ENCODE results near the gene CALD1.
"Not testable (repeated sequence)": the region's sequence is repeated elsewhere in the genome, so short reads cannot be mapped to it uniquely, and the experiment has no call there.

Gene CALD1

DNA sequence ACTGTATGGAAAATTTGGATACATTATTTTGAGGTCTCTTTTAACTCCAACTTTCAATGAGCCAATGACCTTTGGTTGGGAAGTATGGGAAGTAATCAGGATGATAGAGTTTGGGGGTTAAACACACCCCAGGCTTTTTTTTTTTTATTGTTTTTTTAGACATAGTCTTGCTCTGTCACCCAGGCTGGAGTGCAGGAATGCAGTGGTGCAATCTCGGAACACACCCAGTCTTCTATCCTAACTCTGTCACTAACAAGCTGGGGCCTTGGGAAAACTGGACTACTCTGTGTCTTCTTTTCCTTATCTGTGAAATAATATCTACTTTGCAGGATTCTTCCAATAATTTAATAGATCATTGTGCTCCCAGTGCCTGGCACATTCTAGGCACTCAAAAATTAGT lies 169.3 kb downstream of the CALD1 start:
- no peak for DNase-seq (ENCODE audit: low spot score)

DNA sequence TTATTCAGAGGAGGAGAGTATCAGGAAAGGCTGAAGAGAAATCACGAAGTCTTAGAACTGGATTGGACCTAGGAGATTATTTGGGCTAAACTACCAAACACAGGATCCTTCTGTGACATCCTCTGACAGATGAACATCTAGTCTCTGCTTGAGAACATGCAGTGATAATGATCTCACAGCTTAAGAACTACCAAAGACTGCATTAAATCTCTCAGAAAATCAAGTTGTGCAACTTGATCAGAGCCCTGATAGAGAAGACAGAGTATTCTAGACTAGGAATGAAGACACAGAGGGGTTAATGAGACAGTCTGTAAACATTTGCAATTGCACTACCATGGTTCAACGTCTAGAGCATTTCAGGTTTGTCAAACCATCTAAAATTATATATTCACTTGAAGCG lies 169.7 kb downstream of the CALD1 start:
- no peak for DNase-seq (ENCODE audit: low spot score)

DNA sequence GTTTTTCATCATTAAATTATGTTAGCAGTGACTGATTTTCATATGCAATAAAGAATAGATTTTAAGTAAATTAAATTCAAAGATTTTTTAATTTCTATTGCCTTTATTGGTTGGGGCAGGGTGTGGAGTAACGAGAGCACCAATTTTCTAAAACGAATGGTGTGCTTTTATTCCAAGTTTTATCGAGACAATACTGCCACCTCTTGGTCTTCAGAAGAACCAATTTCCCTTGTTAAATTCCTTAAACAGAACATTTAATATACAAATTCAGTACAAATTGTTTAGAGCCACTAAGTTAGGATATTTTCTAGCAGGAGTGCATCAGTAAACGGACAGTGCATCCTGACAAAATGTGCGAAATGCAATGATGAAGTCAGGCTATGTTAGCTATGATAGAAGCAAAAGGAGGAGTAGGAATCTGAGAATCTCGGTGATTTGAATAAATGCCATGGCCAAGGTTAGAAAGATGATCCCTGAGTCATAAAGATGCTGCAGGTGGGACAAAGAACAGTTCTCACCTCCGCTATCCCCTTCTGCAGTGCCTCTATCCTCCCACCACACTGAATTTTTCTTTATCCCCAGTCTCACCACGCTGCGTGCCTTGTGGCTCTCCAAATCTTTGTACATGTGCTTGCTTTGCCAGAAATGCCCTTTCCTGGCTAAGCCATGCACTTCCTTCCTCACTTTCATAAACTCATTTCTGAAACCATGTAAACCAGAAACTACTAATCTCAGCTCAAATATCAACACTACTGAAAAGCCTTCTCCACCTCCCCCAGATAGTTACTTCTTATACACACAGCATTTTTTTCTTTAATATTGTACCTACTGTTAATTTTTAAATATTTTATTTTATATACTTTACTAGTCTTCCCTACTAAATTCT lies 175.0 kb downstream of the CALD1 start:
- DNase-seq (ENCODE audit: low spot score), result no peak

DNA sequence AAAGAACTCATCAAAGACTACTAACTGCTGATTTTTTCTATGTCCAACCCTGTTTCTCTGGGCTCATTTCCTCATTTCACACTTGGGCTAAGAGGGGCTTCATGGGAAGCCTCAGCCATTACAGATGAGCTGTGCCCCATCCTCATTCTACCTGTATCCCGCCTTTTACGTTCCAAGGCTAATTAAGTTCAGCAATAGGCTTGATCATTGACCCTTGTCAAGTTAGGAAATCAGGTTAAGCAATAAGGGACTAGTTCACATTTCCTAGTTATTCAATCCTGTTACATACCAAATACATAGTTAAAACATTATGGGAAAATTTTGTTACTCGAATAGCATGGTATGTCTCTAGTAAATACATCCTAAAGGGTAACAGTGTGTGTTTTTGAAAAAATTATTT lies 177.6 kb downstream of the CALD1 start:
- DNase-seq (ENCODE audit: low spot score), result no peak

DNA sequence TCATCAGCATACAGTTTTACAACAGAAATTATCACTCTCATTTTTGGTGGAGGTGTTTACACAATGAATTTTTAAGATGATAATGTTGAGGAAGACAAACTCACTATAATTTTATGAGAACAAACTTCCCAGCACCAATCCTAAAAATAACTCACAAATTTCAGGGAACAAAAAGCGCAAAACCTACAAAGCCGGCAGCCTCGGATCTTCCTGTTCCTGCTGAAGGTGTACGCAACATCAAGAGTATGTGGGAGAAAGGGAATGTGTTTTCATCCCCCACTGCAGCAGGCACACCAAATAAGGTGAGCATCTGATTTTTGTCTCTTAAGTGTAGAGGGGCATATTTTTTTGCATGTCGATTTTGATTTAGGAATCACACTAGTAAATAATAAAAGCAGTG lies 180.4 kb downstream of the CALD1 start:
- DNase-seq (ENCODE audit: low spot score), result no peak

DNA sequence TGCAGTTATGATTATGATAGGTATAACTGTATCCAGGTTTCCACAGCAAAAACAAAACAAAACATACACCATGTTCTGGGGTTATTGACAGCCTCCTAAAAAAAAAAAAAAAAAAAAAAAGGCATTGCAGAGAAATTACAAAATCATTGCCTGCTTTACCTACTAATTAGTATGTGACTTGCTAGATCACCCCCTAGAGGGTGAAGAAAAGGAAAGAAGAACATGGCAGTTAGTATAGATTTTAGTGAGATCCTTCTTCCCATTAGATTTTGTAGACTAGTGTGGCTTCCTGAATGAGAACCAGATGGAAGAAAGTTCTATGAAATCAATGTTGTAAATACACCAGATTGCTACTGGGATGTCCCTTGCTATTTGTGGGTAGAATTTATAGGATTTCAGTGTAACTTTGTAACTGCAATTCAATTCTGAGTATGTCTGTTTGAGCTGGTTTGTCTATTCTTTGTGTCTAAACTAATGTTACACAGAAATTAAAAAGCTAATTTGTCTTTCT lies 182.9 kb downstream of the CALD1 start:
- no peak for DNase-seq (ENCODE audit: low spot score)

DNA sequence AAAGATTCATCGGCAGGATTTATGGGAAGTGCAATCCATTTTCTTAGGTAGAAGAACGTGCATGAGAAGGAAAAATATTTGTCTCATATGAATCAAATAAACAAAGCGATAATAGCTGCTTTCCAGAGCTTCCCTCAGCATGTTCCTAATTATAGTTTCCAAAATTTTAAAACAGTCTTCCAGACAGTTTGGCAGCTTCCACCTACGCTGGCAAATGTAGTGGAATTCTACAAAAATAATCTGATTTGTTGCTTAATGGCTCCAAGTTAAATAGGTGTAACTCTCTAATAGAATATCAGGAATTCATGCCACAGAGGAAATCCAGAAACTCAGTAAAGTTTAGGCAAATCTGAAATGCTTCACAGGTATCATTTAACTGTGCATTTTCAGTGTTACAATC lies 183.6 kb downstream of the CALD1 start:
- DNase-seq (ENCODE audit: low spot score), result no peak

DNA sequence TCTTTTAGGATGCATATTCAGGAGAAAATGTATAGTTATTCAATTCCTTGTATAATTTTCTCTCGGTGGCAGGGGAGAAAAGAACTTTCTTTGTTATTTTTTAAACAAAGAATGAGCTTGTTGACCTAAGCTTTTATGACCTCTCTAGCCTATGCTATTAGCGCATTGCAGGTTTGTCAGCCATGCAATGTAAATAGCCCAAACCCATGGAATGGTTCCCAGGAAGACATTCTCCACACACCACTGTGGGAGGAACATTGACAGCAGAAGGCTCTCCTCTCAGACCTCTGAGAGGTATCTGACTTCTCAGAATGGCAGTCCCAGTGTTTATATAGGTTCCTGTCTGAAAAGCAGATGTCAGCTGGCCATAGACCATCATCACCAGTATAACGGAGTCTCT lies 187.3 kb downstream of the CALD1 start:
- DNase-seq (ENCODE audit: low spot score), result no peak

DNA sequence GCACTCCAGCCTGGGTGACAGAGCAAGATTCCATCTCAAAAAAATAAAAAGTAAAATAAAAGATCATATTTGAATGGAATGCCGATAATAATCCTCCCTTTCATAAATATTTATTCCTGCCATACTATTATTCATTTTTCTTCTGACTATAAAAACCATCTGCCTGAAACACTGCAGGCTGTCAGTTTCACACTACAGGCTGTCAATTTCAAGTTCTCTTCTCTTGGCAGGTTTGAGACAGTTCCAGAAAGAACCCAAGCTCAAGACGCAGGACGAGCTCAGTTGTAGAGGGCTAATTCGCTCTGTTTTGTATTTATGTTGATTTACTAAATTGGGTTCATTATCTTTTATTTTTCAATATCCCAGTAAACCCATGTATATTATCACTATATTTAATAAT lies 188.7 kb downstream of the CALD1 start:
- no peak for DNase-seq (ENCODE audit: low spot score)

DNA sequence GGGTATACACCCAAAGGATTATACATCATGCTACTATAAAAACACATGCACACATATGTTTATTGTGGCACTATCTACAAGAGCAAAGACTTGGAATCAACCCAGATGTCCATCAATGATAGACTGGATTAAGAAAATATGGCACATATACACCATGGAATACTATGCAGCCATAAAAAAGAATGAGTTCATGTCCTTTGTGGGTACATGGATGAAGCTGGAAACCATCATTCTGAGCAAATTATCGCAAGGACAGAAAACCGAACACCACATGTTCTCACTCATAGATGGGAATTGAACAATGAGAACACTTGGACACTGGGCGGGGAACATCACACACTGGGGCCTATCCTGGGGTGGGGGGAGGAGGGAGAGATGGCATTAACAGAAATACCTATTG lies 202.2 kb downstream of the CALD1 start:
- DNase-seq (ENCODE audit: low spot score), result not testable (repeated sequence)

DNA sequence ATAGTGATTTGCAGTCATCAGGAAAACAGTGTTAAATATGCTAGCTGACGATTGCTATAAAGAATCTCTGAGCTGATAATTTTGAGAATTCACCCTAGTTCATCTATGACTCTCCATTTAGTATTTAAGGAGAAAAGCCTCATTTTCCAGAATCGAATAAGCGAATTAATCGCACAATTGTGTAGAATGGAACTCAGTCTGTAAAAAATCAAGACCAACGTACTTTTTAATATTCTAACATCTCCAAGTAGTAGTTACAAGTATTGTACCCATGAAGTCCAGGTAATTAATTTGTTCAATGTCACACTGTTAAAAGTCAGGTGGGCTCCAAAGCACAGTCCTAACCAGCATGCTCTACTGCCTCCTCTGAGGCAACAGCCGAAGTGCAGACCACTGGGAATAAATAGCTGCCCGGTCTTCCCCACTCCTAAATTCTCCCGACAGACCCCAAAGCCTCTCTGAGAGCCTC lies 206.5 kb downstream of the CALD1 start:
- DNase-seq (ENCODE audit: low spot score), result no peak

DNA sequence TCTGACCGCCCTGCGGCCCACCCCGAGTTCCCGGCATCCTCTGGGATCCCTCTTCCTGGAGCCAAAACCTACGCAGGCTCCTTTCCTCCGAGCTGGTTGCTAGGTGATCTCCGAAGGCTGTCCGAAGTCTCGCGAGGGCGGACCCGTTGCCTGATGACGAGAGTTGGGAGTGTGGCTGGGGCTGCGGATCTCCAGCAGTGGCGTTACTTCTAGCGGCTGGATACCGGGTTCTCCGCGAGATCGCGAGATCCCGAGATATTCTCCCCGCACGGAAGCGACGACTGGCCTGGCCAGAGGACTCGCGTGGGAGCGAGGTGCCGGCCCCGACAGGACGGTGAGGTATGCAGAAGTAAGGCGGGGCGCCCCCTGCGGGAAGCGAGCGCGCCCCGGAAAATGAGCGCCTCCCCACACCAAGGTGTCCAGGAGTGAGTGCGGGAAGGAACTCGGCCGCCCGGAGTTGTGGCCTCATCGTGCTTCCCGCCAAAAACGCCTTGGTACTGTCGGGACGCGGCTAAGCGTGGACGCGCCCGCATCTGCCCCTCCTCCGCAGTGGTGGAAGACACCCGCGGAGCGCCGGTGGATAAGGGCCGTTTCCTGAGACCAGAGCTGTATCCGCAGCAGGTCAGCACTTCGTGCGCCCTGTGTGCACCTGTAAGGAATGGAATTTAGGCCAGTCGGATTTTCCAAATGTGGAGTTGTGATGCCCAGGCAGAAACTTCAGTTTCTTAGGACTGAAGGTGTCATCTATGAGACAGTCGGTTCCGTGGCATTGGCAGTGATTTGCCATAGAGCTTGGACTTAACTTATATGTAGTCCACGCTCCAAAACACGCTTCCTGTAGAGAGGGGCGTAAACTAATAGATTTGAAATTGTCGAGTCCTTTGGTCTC lies 207.2 kb downstream of the CALD1 start, which contains the start of gene AGBL3:
TSS of gene AGBL3 (plus strand) at position 146 of the 889 bp plus-strand sequence. CDS start 1,426 bp downstream, outside the sequence.
- DNase-seq (ENCODE audit: low spot score), result peak; percentile 89

DNA sequence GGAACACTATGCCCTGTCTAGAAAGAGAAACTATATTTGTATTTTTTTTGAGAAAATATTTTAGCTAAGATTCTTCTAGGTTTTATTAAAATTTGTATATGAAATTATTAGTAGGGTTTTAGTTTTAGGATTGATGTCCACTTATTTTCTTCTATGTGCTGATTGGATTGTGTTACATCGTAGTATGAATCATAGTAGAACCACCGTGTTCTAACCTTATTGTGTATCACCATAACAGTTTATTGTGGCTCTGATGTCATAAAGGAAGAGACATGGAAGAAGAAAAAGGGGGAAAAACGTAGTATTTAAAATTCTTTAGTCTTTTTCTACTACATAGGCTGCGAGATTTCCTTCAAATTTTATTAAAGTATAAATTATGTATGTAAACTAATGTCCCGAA lies 208.7 kb downstream of the CALD1 start:
- no peak for DNase-seq (ENCODE audit: low spot score)

DNA sequence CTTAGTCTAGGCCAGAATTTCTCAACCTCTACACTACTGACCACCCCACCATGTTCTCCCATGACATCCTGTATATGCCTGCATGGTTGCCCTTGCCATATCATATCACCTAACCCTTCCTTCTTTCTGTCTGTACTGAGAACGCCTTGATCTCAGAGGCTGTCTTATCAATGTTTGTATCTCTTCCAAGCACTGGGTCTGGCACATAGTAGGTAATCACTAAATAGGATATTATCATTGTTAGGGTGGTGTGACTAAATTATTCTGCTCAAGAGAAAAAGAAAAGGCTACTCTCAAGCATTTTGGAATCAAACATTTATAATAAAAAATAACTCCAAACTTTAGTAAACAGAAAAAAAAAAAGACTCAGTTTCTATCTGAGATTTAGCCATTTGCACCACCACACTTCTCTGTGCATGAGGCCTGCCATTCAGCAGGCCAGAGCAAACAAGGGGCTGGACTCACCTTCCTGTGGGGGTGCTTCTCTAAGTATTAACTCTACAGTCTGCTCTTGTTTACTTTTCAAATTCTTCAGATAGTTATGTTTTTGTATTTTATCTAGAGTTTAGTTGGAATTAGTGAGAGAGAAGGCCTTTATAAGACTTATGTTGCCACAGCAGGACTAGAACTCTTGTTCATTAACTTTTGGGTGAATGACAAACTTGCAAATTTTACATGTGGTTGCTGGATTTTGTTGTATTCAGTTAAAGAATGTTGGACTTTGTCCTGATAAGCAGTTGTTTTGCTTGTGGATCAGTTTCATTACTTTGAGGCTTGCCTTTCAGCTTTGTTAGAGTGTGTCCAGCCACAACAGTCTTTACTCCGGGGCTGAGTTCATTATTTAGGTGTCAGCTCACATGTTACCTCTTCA lies 212.3 kb downstream of the CALD1 start:
- no peak for DNase-seq (ENCODE audit: low spot score)

DNA sequence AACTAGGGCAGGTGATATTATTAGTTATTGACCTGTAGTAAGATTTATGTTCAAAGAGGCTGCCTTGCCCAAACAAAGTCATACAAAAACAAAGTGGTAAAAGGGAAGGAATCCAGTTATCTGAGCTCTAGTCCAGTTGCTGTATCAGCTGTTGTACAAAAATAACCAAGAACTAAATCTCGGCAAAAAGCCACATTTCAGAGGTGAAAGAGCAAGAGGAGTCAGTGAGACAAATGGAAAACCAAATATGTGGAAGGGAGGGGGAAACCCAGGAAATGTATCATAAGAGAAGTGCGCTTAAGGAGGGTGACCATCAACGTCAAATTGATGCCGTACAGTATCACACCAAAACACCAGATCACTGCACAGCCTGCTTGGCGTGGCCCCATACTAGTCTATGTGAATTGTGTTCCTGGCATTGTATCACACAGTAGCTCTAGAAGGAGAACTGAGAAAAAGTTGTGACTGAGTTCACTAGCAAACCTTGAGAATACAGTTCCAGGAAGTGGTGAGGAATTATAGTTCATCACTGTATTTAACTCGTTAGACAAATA lies 213.3 kb downstream of the CALD1 start:
- peak; percentile 48 for DNase-seq (ENCODE audit: low spot score)

DNA sequence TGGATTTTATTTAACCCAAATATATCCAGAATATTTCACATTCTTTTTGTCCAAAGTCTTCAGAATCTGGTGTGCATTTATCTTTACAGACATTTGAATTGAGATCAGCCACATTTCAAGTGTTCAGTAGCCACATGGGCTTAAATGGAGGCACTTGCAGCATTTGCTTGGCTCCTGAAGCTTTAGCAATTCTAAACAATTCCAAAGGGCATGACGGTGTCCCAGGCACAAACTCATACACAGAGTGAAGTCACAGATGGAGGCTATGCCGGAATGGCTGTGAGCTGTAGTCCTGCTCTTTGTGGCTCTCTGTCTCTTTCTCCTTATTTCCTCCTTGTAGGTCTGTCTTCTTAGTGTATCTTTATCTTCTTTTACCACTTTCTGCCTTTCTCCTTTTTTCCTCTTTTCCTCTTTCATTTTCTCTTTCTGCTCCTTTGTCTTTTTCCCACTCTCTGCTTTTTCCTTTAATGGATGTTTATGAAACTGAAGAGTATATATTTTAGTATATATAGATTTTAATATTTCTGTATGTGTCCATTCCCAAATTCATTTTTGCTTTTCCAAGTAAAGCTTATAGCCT lies 214.5 kb downstream of the CALD1 start:
- no peak for DNase-seq (ENCODE audit: low spot score)

DNA sequence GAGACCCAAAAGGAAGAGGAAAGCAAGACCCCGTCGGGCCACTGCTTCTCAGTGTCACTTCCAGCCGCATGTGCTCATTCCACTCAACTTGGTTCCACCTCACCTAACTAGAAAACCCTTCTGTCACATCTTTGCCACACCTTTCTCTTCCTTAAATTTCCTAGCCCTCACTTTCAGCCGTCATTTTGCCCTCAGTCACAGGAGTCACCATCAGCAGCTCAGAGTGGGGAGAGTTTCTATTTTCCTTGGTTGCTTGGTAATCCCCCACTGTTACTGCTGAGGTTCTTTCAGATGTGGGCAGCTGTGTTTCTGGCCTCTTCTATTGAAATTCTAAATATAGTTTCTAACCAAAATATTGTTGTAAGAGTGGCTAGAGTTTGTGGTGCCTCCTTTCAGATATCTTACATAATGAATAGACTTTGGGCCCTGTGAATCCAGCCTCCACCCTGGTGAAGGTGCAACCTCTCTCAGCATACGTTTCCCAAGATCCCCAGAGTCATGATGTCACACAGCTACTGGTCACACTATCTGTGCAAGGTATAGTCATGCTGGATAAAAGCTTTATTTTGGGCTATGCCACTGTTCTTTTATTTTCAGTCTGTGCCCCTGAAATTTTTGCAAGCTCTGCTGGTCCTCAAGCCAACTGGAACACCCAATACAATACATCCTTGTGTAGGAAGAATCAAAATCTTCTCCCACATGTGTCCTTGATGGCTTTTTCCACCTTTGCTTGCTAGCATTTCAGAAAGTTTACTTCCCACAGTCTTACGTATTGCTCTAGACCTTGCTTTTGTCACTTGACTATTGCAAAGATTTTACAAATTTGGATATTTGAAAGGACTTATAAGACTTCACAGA lies 216.0 kb downstream of the CALD1 start:
- DNase-seq (ENCODE audit: low spot score), result no peak

DNA sequence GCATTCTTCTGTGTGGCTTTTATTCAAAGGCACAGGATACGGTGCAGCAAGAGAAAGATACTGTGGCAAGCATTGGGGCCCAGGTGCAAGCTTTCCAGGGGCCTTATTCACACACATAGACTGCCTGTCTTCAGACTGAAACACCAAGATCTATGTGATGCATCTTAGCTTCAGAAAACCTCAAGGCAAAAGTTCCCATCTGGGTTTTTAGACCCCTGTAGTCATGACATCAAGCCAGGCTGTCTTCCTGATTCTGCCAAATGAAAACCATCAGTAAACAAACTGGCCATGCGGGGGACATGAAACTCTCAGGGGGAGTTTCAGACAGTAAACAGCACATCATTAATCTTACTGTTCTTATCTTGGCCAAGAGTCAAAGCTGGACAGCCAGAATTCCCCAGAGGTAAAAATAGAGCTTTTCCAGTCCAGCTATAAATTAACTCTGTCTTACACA lies 216.7 kb downstream of the CALD1 start:
- no peak for DNase-seq (ENCODE audit: low spot score)

DNA sequence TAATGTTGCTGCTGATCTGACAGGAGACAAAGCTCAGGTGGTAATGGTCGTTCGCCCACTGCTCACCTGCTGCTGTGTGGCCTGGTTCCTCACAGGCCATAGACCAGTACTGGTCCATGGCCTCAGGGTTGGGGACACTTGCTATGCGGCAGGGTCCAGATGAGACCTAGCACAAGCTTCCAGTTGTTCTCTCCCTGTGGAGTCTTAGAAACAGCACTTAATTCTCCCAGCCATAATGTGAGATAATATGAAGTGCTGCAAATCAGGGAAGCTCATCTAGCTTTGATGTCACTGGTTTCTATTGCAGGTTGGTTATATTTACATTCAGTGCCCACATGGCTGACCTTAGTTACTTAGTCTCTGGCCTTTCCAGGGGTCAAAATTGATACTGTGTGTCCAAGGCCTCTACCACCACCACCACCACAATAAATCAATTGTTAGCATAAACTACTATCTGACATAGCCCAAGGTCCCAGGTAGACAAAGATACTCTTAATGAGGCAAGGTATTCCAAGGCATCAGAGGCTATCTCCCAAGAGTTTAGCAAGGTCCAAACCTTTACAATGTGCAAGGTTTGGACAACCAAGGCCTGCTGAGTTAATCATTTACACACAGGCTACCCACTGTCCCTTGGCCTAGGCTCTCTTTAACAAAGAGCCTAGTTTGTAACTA lies 217.9 kb downstream of the CALD1 start:
- no peak for DNase-seq (ENCODE audit: low spot score)

Measured in hepatic stellate cell (primary cell).